Stimulated activated CD4-positive, alpha-beta T cell treated with anti-CD3 and anti-CD28 coated beads, Interleukin-12 subunit alpha, Interleukin-12 subunit beta, amount 100 ng/mL, for 4 hours (primary cell): ENCODE measurements around the gene TSPAN9.

Experiments
- DNase-seq: peaks from one replicate; pipeline ENCODE4 v3.0.0-alpha.2; 2020

The TSPAN9 gene

DNA sequence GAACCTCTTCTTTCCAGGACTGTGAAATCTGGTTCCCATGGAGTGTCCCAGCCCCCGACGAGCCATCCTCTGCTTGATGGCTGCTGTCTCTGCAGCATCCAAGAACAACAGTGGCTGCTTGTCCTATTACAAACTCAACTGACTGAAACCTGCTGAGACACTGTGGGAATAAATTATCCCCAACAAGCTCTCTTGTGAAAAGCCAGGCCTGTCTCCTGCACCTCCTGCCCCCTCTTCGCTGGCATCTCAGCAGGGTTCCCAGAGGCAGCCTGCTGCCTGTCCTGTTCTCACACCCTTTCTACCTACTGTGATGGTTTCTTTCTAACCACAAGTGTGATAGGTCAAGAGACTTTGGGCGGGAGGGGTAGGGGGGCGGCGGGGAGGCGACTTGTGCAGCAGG lies 180.2 kb downstream of the TSPAN9 start:
- no peak for DNase-seq

DNA sequence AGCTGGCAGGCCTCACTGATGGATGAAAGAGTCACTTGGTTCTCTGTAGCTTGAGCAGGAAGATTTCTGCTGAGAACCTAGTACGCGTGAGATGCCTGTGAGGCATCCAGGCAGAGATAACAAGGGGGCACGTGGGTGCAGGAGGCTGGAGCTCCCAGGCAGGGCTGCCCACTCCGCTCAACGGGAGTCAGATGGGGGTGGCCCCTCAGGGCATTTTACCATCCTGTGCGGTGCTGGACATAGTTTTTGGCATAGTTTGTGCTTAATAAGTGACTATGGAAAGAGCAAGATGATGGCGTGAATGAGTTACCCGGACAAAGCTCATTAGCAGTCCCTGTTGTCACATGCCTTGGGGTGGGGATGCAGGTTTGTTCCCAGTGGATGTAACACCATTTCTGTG lies 182.8 kb downstream of the TSPAN9 start:
- DNase-seq: no peak

DNA sequence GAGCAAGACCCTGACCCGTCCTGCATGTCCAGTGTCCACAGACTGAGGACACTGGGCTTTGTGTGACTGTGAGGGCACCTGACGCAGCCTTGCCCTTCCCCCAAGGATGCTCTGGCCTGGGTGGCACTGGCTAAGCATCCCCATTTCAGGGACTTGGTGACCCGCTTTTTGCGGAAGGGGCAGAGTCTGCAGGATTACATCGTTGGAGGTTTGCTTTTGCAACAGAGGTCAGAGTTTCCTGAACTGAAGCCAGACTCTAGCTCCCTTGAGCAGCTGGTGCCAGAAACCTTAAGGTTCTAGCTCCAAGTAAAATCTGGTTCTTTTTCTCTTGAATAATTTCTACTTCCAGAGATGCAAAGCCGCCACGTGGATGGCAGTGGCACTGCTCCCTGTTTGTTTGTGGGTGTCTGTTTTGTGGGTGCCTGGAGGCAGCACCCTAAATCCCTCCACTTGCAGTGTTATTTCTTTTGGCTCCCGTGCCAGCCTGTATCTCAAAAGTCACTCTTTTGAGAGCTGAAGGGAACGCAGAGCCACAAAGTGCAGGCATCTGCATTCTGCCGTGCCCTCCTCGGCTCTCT lies 184.7 kb downstream of the TSPAN9 start:
- no peak for DNase-seq

DNA sequence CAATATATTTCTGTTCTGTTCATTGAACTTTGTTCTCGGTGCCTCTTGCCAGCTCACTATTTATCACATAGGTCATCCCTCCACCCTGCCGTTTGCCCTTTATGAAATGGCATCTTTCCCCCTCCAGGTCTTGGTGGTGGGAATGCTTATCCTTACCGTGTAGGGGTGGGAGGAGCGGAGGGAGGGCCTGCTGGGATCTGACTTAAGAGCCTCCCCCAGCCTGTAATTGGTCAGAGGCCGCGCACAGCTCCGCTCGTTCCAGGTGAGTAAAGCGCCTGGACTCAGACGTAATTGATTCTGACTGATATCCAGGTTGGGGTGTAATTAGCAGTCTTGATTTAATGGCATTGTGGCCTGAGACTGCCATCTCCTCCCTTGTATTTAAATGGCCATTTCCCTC lies 185.3 kb downstream of the TSPAN9 start:
- DNase-seq: no peak

DNA sequence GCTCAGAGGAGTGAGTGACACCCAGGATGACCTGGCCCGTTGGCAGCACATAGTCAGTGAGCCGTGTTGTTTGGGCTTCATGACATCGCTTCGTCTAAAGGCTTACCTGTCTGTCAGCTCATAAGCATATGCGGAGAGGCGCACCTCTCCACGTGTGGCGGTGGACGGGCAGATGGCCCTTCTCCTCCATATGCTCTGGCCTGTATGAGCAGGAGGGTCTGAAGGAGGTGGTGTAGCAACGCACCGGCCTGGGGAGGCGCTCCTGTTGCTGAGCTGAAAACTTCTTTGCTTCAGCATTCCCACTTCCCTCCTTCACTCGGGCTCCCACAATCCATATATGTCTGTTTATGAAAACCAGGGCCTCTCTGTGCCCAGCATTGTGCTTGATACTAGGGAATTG lies 186.1 kb downstream of the TSPAN9 start:
- DNase-seq: no peak

DNA sequence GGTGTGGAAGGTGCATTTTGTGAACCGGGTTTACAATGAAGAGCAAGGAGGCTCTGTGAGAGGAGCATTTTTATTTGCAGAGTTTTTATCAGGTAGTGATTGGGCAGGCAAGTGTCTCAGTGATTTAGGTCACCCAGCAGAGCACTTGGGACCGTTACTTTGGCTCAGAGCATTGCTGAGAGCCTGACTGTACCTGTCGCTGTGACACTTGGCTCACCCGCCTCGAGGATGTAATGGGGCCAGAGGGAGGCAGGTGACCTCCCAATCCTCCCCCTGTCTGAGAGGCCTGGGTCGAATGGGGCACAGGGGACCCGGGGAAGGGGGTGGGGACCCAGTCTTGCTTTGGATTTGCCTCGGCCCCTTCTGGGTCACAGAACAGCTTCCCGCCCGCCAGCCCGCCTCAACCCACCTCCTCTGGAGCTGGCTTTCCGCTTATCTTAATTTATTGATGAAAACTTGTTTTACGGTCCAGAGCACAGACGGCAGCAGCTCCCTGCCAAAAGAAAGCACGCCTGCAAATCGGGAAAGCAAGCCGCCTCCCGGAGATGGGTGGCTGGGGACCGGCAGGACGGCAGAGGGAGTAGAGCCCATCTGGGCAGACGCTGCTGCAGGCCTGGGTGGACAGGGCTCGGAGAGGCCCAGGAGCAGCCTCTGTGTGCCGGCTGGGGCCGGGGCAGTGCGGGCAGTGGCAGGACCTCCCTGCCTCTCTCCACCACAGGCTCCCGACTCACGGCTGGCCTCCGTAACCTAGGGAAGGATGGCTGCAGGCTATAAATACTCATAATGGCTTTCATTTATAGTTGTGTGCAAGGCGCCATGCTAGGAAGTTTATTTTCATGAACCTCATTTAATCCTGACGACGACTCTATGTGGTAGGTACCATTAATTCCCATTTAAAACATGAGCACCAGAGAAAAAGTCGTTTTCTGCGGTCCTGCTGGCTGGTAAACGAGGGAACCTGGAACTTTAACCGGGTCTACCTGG lies 187.1 kb downstream of the TSPAN9 start:
- no peak for DNase-seq

DNA sequence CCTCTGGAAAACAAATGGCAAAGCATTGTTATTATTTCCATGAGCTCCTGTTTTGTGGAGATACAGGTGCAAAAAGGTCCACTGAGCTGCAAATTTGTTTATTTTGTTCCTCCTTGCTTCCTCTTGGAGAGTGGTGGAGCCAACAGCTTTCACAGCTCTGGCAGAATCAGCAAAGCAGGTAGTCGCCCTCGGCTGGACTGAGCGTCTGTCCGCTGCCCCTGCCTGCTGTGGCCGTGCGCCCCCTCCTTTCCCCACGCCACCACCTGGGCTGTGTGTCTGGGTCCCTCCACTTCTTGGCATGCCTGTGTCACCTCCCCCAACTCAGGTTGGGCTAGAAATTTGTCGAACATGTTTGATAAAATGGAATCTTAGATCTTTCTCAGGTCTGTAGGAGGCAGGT lies 188.2 kb downstream of the TSPAN9 start:
- no peak for DNase-seq

DNA sequence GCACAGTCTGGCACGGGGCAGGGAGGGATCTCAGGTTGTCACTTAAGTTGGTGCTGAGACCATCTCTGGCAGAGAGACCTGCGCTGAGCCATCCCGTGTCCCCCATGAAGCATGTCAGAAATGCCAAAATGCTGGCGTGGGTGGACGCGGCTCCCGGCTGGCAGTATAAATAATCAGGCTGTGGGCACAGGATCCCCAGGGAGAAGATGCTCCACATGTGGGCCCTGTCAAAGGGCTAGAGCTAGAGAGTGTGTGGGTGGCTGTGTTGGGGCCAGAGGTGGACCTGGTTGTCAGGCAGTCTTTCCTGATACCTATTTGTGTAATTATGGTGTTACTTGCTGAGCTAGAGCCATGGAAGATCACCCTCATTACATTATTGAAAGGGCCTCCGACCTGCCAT lies 189.5 kb downstream of the TSPAN9 start:
- no peak for DNase-seq

DNA sequence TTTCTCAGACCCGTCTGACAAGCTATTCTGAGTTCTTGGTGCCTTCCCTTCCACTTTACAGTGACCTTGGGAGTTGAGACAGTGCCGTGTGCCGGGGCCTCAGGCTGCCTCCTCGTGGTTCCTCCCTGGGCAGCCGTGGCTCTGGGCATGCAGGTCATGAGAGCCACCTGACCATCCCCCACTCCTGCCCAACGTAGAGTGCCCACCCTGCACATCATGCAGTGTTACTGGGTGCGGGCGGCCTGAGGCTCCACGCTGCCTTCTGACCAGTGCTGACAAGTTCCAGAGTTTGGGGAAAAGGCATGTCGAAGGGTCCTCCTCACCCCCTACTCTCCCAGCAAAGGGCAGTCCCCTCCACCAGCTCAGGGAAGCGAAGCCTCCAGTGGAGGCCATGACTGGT lies 190.5 kb downstream of the TSPAN9 start:
- DNase-seq: no peak

DNA sequence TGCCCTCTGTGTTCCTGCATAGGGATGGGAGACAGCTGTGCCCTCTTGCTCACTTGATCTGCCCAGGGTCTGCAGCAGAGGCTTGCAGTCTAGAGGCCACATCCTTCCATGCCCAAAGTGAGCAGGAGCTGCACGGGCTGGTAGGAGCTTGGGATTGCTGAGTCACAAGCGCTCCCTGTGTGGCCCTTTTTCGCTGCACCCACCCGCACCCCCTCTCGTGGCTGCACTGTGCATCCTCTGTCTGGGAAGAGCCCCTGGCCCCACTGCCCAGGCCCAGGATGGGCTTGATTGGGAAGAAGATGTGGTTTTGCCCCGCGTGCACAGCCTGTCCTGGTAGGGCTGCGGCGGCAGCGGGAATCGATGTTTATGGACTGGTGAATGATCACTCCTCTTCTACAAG lies 192.4 kb downstream of the TSPAN9 start:
- DNase-seq: no peak

DNA sequence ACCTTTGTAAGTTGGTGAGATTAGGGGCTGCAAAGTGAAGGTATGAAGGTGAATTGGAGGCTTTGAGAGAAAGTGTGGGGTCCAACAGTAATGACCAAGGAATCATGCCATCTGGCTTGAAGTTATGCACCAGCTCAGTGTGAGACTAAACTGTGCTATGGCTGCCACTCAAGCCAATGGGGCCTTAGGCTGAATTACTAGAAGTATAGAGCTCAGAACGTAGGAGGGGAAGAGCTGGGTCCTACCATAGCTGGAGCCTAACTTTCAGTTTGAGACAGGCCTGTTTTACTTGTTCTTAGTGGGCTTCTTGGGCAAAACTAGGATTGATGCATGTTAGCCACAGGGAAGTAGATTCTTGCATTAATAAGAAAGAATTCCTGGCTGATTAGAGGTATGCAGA lies 194.0 kb downstream of the TSPAN9 start:
- DNase-seq: no peak

DNA sequence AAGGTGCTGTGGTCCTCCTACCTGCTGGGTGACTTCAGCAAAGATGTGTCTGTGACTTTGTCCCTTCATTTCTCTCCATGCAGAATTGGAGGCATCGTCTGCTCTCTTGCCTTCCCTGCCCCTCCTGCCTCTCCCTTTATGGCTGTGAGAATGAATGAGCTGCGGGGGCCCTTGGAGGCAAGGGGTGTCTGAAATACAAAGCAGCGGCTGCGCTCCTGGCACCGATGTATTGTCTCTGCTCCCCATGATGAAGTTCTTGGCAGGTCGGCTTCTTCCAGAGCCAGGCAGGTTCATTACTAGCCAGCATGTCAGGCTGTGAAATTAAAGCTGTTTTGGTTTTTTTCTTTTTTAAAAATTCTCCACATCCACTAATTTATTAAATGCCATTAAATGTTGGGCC lies 194.5 kb downstream of the TSPAN9 start:
- DNase-seq: no peak

DNA sequence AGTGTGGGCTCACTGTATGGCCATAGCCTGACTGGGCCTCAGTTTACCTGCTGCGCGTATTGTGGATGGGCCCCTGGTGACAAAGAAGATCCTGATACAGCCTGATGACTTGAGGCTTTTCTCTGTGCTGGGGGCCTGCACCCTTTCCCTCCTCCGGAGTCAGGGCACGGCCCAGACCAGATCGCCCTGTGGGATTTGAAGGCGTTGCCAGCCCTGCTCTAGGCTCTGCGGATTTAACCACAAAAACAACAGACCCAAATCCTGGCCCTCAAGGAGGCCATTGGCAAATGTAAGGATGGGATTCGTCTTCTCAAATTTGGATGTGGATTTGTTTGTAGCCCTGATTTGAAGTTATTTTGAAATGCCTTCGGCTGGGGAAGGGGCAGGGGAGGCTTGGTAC lies 195.8 kb downstream of the TSPAN9 start:
- no peak for DNase-seq

DNA sequence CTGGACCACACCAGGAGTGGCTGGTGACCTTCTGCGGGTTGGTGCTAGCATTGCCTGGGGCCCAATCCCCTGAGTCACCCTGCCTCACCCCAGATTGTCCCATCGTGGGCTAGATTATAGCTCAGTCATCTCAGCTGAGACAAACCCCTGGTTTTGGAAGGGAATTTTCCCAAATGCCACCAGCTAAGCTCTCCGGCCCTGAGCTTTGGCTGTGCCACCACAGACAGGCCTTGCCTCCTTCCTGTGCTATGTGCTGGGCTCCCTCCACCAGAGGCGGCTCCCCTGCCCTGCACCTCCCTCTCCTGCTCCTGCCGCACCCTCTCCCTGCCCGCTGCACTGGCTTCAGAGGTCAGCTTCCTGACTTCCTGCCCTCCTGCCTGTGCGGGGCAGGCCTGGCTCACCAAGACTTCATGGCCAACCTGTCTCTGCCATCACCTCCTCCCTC lies 196.3 kb downstream of the TSPAN9 start:
- no peak for DNase-seq

DNA sequence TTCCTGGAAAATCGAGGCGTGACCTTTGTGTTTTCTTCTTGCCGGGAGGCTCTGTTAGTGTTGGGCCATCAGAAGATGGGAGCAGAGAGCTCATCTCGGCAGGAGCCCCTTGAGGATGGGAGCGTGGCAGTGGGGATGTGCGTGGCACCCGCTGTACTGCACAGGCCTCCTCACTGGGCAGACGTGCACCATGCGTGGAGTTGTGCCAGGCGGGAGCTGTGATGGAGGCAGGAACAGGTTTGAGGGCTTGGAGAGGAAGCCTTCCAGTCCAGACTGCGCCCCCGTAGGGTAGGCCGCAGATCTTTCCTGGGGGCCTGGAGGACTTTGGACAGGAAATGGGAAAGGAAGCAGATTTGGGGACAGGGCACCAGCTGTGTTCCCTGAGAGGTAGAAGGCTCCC lies 197.5 kb downstream of the TSPAN9 start:
- no peak for DNase-seq

DNA sequence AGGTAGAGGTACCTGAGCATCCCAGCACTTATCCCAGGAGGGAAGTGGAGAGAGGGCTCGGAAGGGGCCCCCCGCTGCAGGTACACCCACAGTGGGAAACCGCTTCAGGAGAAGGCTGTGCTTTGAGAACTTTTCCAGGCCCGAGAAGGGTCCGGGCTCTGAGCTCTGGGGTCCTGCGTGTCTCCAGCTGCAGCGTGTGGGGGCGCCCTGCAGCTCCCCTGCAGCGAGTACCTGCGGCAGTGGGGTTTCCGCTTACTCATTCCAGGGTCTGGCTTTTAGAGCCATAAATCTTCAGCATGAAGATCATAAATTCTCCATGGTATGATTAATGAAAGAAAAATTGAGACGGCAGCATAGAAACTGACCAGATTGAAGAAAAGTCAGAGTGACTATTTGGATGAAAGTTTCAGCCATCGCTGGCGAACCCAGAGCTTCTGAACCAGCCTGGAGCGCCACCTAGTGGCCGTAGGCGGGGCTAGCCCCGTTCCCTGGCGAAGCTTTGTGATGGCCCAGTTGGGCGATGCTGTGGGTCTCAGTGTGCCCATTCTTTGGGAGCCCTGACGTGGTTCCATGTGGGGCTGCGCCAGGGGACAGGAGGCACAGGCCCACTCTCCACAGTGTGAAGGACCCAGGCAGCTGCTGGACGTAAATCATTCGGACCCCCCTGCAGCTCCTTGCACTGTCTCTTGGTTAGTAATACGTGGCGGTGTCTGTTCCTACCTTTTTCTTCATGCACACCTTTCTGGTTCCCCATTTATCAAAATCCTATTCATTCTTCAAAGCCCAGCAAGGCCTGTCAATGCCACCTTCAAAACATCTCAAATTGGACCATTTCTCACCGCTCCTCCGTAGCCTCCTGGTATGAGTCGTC lies 198.2 kb downstream of the TSPAN9 start:
- DNase-seq: peak; percentile 65

DNA sequence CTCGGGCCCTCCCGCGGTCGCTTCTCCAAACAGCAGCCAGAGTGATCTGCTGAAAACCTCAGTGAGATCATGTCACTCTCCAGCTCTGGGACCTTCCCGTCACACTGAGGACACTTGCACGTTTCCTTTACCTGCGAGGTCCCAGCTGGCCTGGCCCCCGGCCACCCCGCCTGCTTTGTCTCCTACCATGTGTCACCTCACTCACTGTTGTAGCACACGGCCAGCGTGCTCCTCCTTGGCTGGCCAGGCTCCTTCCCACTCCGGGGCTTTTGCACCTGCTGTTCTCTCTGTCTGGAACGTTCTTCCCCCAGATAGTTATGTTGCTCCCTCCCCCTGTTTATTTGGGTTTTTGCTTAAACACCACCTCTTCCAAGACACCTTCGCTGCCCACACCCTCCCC lies 199.0 kb downstream of the TSPAN9 start:
- no peak for DNase-seq

DNA sequence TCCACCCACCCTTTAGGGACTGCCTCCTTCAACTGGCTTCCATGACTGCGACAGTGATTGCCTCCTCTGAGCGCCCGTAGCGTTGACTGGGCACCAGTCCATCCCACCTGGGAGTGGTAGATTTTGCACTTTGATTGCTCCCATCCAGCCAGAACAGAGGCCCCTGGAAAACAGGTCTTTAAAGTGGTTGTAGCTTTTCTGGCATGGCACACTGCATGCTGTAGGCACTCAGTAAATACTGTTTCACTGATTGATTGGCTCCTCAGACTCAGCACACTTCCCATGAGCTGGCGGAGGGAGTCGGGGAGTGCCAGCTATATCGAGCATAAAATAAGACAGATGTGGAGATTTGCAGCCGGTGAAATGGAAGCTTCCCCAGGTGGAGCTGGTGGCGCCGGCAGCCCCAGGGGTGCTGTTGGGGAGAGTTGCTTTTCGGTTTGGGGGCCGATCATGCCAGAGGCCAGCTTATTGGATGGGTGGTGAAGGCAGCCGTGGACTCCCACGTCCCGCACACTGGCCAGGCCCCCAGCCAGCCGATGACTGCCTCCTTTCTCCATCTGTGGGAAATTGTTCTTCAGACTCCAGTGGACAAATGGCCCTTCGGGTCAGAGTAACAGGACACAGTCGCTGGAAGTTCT lies 200.2 kb downstream of the TSPAN9 start:
- DNase-seq: no peak

DNA sequence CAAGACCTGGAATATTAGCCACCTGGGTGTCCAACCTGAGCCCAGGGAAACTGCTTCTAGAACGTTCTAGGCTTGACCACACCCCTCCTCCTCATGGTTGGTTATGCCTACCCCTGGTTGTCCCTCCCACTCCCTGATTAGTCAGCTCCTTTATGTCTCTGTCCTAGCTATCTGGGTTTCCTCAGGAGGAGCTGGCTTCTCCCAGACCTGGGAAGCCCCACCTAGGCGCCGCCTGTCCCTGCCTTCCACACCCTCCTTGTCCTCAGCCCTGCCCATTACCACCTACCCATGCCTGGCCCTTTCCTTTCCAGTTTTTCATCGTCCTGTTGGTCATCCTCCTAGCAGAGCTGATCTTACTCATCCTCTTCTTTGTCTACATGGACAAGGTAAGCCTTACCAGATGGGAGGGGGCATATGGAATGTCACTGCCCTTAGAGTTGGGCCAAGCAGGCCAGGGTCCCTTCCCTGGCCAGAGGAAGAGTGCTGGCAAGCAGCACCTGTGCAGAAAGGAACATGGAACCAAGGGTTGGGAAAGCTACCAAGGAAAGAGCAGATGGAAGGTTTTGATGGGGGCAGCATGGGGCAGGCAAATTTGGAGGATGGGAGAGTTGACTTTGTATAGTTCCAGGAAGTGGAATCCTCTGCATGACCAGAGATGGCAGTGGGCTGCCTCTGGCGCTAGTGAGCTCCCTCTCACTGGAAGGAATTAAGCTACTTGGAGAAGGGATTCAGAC lies 201.7 kb downstream of the TSPAN9 start:
- no peak for DNase-seq

DNA sequence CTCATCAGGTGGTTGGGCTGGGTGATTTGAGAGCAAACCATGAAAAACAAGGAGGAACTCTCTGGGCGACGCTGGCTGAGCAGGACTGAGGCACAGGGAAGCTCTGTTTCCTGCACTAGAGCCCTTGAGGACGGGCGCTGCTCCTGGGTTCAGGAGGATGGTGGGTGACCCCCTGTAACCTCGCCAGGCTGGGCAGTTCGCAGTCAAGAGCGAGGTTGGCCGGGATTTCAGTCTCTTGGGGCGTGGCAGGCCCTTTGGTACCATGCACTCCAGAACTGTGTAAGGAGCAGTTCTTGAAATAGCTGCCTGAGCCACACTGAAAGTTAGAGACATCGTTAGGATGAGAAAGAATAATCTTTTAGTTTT lies 202.2 kb downstream of the TSPAN9 start:
- no peak for DNase-seq

DNA sequence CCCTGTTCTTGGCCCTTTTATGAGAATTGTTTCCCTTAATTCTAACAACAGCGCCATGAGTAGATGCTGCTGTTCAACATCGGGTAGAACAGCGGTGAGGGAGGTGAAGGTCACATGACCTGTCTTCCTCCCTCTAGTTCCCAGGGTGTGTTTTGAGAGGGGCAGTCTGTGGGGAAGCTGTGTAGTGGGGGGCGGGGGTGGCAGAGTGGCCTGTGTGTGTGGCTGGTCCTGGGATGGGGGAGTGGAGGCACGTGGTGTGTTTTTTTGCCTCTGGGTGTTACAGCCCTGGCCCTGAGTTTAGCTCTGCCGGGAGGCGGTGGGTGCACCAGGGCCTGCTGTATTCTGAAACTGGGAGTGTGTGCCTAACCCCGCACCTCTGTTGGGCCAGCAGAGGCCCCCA lies 202.7 kb downstream of the TSPAN9 start:
- no peak for DNase-seq

DNA sequence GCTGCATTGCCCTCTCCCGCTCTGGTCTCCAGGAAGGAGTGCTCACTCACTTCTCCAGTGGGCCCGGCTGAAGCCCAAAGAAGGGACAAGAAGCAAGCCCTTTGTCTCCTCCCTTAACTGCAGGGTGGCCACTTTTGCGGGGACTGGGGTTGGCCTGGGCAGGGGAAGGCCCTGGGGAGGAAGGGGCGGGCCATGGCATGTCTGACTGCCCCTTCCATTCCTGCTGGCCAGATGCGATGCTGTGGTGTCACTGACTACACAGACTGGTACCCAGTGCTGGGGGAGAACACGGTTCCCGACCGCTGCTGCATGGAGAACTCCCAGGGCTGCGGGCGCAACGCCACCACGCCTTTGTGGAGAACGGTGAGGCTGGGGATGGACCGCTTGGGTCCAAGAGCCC lies 203.8 kb downstream of the TSPAN9 start:
- no peak for DNase-seq
